Activated CD4-positive, alpha-beta T cell treated with anti-CD3 and anti-CD28 coated beads, Interleukin-2, amount 10 ng/mL, durations not matched to agents 7 days and 5 days (primary cell): Measurements from ENCODE around the gene CYP19A1. TPM values are rescaled to one million over a fixed set of nuclear protein-coding genes. Genes with fewer than 3 reads are reported as not detected.
"Not testable (repeated sequence)": the region's sequence is repeated elsewhere in the genome, so short reads cannot be mapped to it uniquely, and the experiment has no call there.

Source experiments
- CTCF ChIA-PET: fragments of 350-600 bp; sonication (Branson Sonifier 250); formaldehyde crosslinking; loops from one replicate; lab custom pipeline; 2021; ENCODE audit warnings: antibody characterized with exemption; lab: Charles Lee
- POLR2A ChIA-PET: fragments of 350-600 bp; sonication (Branson Sonifier 250); formaldehyde crosslinking; loops from one replicate; lab custom pipeline; 2021; ENCODE audit warnings: antibody characterized with exemption; lab: Charles Lee
- DNase-seq: peaks from one replicate; pipeline ENCODE4 v3.0.0-alpha.2; 2020
- H3K27ac Mint-ChIP-seq: one replicate; pipeline ENCODE4 v1.8.0; 2021; ENCODE audit warnings: mild to moderate bottlenecking, moderate library complexity, mixed read lengths
- H3K27me3 Mint-ChIP-seq: one replicate; pipeline ENCODE4 v1.8.0; 2021; ENCODE audit warnings: mixed read lengths
- H3K36me3 Mint-ChIP-seq: one replicate; pipeline ENCODE4 v1.8.0; 2021; ENCODE audit warnings: low read depth, mixed read lengths
- H3K4me1 Mint-ChIP-seq: one replicate; pipeline ENCODE4 v1.8.0; 2021; ENCODE audit warnings: mixed read lengths
- H3K4me3 Mint-ChIP-seq: one replicate; pipeline ENCODE4 v1.8.0; 2021; ENCODE audit warnings: mild to moderate bottlenecking, moderate library complexity, mixed read lengths
- H3K9me3 Mint-ChIP-seq: one replicate; pipeline ENCODE4 v1.8.0; 2021; ENCODE audit warnings: mixed read lengths
- total RNA-seq, 2 experiments: library from RNA; stranded (reverse); gene quantifications; one replicate each; pipeline ENCODE4 v1.2.3, GENCODE V29; 2021

The CYP19A1 gene
- total RNA-seq, 2 experiments from 2014 or later: not detected

DNA sequence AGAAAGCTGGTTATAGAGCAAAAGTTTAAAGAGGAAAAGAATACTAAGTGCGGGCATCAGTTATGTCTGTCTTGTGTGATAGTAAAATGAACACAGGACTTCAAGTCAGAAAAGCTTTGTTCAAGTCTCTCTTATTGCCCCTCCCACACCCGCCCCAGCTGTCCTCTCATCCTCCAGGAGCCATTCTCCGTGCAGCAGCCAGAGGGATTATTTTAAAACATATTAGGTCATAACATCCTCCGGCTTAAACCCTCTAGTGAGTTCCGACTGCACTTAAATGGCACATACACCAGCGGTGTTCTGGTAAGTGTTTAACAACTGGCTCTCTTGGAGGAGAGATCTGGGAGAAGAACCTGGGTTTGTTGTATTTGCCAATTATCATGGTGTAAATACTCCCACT is 138.9 kb downstream of the CYP19A1 start:
- Mint-ChIP-seq H3K4me3 (no peak overlapping the region), H3K27me3 (peaks cover 21% of the 10 kb centered on the region), H3K36me3 (no peaks in the 10 kb centered on the region), H3K27ac (no peak overlapping the region), H3K4me1 (no peaks in the 10 kb centered on the region), H3K9me3 (no peaks in the 10 kb centered on the region)
- POLR2A ChIA-PET: no interaction called here
- CTCF ChIA-PET: interaction anchor here (1.0 to 1.5 kb wide), 3 partner anchors 12 to 75 kb away, joined by 3 to 6 read pairs (median 4); no protein-coding TSS in a partner anchor
- no peak for DNase-seq

DNA sequence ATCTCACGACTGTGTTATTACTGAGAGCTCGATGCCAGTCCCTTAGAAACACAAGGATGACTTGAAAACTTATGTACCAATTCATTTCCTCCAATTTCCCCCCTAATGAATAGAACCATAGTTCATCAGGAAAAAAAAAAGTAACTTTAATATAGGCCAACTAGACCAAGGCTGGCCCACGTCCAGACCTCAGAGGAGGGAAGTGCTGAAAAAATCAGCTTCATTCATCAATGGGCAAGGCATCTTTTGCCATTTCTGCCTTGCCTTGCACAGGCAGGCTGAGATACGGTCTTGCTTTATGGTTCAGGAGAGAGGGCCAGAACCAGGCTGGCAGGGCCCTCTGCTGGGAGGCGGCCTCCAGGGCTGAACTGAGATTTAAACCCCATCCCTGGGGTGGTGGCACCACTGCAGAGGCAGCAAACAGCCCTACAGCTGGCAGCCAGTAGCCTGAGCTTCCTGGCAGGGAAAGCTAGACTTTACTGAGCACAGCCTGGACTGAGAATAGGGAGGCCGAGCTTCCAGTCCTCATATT is 139.6 kb downstream of the CYP19A1 start:
- CTCF ChIA-PET: interaction anchor here (1.0 to 1.5 kb wide), 3 partner anchors 13 to 76 kb away, joined by 3 to 6 read pairs (median 4); no protein-coding TSS in a partner anchor
- Mint-ChIP-seq H3K27me3 (peaks cover 25% of the 10 kb centered on the region), H3K27ac (no peak overlapping the region), H3K4me1 (no peaks in the 10 kb centered on the region), H3K9me3 (no peaks in the 10 kb centered on the region), H3K4me3 (no peak overlapping the region), H3K36me3 (no peaks in the 10 kb centered on the region)
- POLR2A ChIA-PET: no interaction called here
- DNase-seq: no peak

DNA sequence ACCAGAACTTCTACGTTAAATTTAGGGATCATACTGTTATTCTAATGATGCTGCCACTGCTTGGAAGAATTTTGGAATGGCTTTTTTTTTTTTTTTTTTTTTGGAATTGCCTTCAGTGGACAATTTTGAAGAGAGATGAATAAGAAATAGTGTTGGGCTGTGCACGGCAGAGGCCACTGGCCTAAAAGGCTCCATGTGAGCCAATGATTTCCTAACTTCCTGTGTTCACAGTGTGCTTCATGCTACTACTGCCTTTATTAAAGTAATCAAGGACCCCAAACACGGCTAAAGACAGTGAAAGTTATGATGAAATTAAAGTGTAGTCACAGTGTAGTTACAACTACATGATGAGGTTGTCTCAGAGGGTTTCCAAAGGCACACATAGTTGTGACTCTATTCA is 142.9 kb downstream of the CYP19A1 start:
- ChIA-PET CTCF (no interaction called here), POLR2A (no interaction called here)
- H3K9me3 Mint-ChIP-seq: no peaks in the 10 kb centered on the region
- no peak overlapping the region for H3K4me3 Mint-ChIP-seq
- no peaks in the 10 kb centered on the region for H3K4me1 Mint-ChIP-seq
- peaks cover 32% of the 10 kb centered on the region for H3K27me3 Mint-ChIP-seq
- no peaks in the 10 kb centered on the region for H3K36me3 Mint-ChIP-seq
- DNase-seq: no peak
- no peak overlapping the region for H3K27ac Mint-ChIP-seq

GRCh38 chr15:51193979-51194378 is 144.4 kb downstream of the CYP19A1 start:
- peaks cover 32% of the 10 kb centered on the region for H3K27me3 Mint-ChIP-seq
- DNase-seq: no peak
- no peak overlapping the region for H3K27ac Mint-ChIP-seq
- H3K4me3 Mint-ChIP-seq: no peak overlapping the region
- H3K36me3 Mint-ChIP-seq: no peaks in the 10 kb centered on the region
- no peaks in the 10 kb centered on the region for H3K4me1 Mint-ChIP-seq
- ChIA-PET POLR2A (no interaction called here), CTCF (interaction anchor here (2.4 kb wide), 1 partner anchor 31 kb away, joined by 10 read pairs; no protein-coding TSS in a partner anchor)
- H3K9me3 Mint-ChIP-seq: no peaks in the 10 kb centered on the region

- ChIA-PET CTCF (interaction anchor here (0.8 to 2.4 kb wide), 5 partner anchors 9 to 189 kb away, joined by 3 to 10 read pairs (median 3); no protein-coding TSS in a partner anchor), POLR2A (no interaction called here)
- peaks cover 30% of the 10 kb centered on the region for H3K27me3 Mint-ChIP-seq
- no peaks in the 10 kb centered on the region for H3K36me3 Mint-ChIP-seq
- no peaks in the 10 kb centered on the region for H3K4me1 Mint-ChIP-seq
- no peaks in the 10 kb centered on the region for H3K9me3 Mint-ChIP-seq
- no peak for DNase-seq
- H3K4me3 Mint-ChIP-seq: no peak overlapping the region
- H3K27ac Mint-ChIP-seq: no peak overlapping the region
Measured at GRCh38 chr15:51193526-51193925, 144.9 kb downstream of the CYP19A1 start.

DNA sequence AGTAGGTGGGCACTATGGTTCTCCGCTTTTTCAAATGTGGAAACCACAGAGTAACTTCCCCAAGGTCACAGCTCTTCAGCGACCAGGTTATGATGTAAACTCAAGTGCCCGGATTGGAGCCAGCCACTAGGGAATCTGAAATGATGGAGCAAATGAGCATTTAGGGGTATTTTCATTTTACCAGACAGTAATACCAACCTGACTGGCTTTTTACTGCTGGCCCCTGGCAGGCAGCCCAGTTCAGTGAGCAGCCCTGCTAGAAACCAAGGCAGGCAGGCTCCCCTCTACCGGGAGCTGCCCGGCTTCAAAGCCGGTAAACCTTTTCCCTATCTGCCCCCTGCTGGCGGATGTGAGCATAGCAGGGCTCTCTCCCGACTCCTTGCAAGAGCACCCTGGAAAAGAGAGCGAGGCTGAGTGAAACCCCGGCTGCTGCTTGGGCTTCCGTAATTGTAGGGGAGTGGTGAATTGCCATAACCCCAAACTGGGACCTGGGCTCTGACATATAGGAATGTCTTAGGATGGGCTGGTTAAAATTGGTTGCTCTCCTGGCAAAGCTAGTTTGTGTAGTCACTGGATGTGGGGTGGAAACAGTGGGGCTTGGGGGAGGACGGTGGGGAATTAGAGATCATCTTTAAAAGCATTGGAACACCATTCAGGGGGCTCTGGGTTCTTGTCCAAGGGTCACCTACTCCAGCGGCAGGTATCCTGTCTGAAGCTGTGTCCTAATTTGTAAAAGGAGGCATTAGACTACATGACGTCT is 145.7 kb downstream of the CYP19A1 start:
- peaks cover 28% of the 10 kb centered on the region for H3K27me3 Mint-ChIP-seq
- H3K4me1 Mint-ChIP-seq: no peaks in the 10 kb centered on the region
- ChIA-PET CTCF (interaction anchor here (0.8 to 2.4 kb wide), 6 partner anchors 8 to 190 kb away, joined by 3 to 10 read pairs (median 3); no protein-coding TSS in a partner anchor), POLR2A (no interaction called here)
- H3K27ac Mint-ChIP-seq: no peak overlapping the region
- H3K4me3 Mint-ChIP-seq: no peak overlapping the region
- peak; percentile 79 for DNase-seq
- H3K9me3 Mint-ChIP-seq: no peaks in the 10 kb centered on the region
- no peaks in the 10 kb centered on the region for H3K36me3 Mint-ChIP-seq

GRCh38 chr15:51191766-51192165 is 146.6 kb downstream of the CYP19A1 start:
- ChIA-PET CTCF (interaction anchor here (2.4 kb wide), 1 partner anchor 29 kb away, joined by 10 read pairs; no protein-coding TSS in a partner anchor), POLR2A (no interaction called here)
- Mint-ChIP-seq H3K4me1 (no peaks in the 10 kb centered on the region), H3K36me3 (no peaks in the 10 kb centered on the region), H3K9me3 (no peaks in the 10 kb centered on the region), H3K4me3 (no peak overlapping the region), H3K27ac (no peak overlapping the region), H3K27me3 (peaks cover 24% of the 10 kb centered on the region)
- no peak for DNase-seq

DNA sequence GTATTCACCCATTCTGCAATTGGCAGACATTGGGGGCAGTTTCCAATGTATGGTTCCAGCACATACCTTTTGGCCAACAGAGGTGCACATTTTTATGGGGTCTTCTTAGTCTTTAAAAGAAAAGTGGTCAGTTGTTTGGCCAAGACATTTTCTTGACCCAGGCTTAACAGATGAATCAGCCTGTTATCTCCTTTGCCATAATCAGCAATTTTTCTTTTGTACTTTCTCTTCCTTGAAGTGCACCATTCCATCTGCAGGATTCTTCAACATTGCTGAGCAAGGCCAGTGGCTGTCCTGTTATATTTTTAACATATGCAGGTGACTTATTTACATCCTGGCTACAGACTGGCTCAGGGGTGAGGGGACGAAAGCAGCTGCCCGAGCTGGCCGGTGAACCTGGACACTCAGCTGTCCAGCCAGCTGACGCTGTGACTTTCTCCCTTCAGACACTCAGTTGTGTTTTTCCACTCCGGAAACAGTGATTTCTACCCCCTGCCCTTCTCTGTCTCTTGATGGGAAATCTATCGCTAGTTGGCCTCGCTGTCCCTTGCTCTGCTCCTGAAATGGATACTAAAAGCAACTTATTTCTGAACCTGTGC is 147.2 kb downstream of the CYP19A1 start:
- DNase-seq: no peak
- Mint-ChIP-seq H3K27ac (no peak overlapping the region), H3K36me3 (no peaks in the 10 kb centered on the region), H3K9me3 (no peaks in the 10 kb centered on the region), H3K4me1 (no peaks in the 10 kb centered on the region), H3K4me3 (no peak overlapping the region), H3K27me3 (peaks cover 21% of the 10 kb centered on the region)
- POLR2A ChIA-PET: no interaction called here
- CTCF ChIA-PET: no interaction called here

DNA sequence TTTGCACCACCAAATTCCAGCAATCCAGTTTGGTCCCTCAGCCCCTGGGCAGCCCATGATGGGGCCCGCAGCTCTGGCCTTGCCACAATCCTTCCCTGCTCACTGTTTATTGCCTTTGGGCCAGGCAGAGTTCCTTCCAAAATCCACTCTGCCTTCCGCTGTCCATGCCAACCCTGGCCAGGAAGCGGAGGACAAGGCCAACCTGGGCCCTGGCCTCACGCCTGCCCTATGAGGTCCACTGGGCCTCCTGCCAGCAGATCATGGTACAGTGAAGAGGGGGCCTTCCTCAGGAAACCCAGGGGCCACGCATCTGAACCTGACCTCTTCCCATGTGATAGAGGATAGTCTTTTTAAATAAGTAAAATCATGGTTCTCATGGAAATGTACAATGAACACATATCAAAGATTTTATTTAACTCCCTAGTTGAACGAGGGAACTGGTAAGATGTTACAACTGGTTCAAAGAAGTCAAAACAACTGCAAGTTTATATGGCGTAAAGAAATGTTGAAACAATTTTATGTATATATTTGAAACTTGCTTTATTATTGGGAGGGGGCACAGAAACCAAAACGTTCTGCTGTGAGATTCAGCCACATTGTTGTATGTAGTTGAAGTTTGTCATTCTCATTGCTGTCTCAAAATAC is 147.8 kb downstream of the CYP19A1 start:
- H3K4me1 Mint-ChIP-seq: no peaks in the 10 kb centered on the region
- ChIA-PET CTCF (no interaction called here), POLR2A (no interaction called here)
- no peak overlapping the region for H3K27ac Mint-ChIP-seq
- no peak overlapping the region for H3K4me3 Mint-ChIP-seq
- H3K27me3 Mint-ChIP-seq: peaks cover 19% of the 10 kb centered on the region
- no peaks in the 10 kb centered on the region for H3K36me3 Mint-ChIP-seq
- H3K9me3 Mint-ChIP-seq: no peaks in the 10 kb centered on the region
- no peak for DNase-seq

DNA sequence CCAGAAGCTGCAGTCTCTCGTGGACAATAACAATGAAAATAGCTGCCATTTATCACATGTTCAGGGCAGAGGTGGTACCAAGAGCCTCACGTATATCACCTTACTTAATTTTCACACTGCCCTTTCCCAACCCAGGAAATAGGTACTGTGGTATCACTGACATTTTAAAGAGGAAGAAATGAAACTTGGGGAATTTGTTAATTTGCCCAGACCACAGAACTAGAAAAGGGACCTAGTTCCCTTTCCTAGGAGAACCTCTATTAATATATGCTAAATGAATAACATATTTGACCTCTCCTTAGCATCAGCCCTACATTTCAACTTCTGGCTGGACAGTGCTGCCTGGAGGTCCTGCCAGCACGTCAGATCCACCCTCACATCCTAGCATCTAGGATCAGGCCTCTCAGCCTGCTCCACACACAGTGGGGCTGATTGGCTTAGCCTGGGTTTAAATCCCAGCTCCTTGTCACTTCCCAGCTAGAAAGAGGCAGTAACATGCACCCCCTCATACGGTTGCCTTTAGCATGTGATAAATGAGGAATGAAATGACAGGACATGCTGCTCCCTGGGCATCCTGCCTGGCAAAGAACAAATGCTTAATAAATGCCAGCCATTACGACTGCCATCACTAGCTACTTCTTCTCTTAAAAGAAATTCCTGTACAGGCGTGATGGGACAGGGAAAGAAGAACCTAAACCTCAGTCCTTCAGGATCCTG is 148.6 kb downstream of the CYP19A1 start:
- Mint-ChIP-seq H3K9me3 (no peaks in the 10 kb centered on the region), H3K4me1 (no peaks in the 10 kb centered on the region), H3K36me3 (no peaks in the 10 kb centered on the region), H3K27ac (no peak overlapping the region), H3K4me3 (no peak overlapping the region), H3K27me3 (peaks cover 23% of the 10 kb centered on the region)
- no peak for DNase-seq
- ChIA-PET POLR2A (no interaction called here), CTCF (no interaction called here)

- POLR2A ChIA-PET, CTCF ChIA-PET, H3K4me1 Mint-ChIP-seq: not testable (repeated sequence)
Measured at GRCh38 chr15:51188791-51189190, 149.6 kb downstream of the CYP19A1 start.

GRCh38 chr15:51186891-51187290 is 151.5 kb downstream of the CYP19A1 start:
- ChIA-PET POLR2A (no interaction called here), CTCF (no interaction called here)
- Mint-ChIP-seq H3K4me1 (no peaks in the 10 kb centered on the region), H3K27ac (no peak overlapping the region), H3K4me3 (no peak overlapping the region), H3K27me3 (peaks cover 10% of the 10 kb centered on the region), H3K9me3 (no peaks in the 10 kb centered on the region), H3K36me3 (no peaks in the 10 kb centered on the region)
- no peak for DNase-seq

More at GRCh38 chr15:51188791-51189190, 149.6 kb downstream of the CYP19A1 start:
- H3K27ac Mint-ChIP-seq, H3K9me3 Mint-ChIP-seq, DNase-seq, H3K4me3 Mint-ChIP-seq, H3K36me3 Mint-ChIP-seq: not testable (repeated sequence)
- H3K27me3 Mint-ChIP-seq: peaks cover 17% of the 10 kb centered on the region
